H9 (cell line): ENCODE results near the gene TAF4. TPM values are rescaled to one million over a fixed set of nuclear protein-coding genes. Genes with fewer than 3 reads are reported as not detected.

Source experiments
- DNase-seq: peaks from one replicate; pipeline ENCODE4 v3.0.0-alpha.2; 2017
- H2AFZ ChIP-seq: one replicate; pipeline ENCODE4 v1.6.1; 2013; ENCODE audit warnings: mild to moderate bottlenecking, low read length, control low read depth, moderate library complexity
- H2AK5ac ChIP-seq: 2 replicates; pipeline ENCODE4 v1.6.1; 2013; ENCODE audit warnings: low read length, control low read depth, mixed read lengths; ENCODE audit not compliant: insufficient read length
- H2BK120ac ChIP-seq: one replicate; pipeline ENCODE4 v1.6.1; 2013; ENCODE audit warnings: low read depth, mild to moderate bottlenecking, low read length, control low read depth, inconsistent platforms; ENCODE audit not compliant: poor library complexity, severe bottlenecking
- H2BK12ac ChIP-seq: 2 replicates; pipeline ENCODE4 v1.6.1; 2013; ENCODE audit warnings: low read length, control low read depth, mixed read lengths, low read depth; ENCODE audit not compliant: insufficient read length
- H2BK15ac ChIP-seq: 2 replicates; pipeline ENCODE4 v1.6.1; 2013; ENCODE audit warnings: low read depth, low read length, control low read depth
- H2BK20ac ChIP-seq: one replicate; pipeline ENCODE4 v1.6.1; 2013; ENCODE audit warnings: low read depth, mild to moderate bottlenecking, low read length, control low read depth, inconsistent platforms; ENCODE audit not compliant: poor library complexity, severe bottlenecking
- H2BK5ac ChIP-seq: 2 replicates; pipeline ENCODE4 v1.6.1; 2013; ENCODE audit warnings: low read length, control low read depth, mixed read lengths; ENCODE audit not compliant: insufficient read length
- H3K14ac ChIP-seq: 2 replicates; pipeline ENCODE4 v1.6.1; 2013; ENCODE audit warnings: low read length, control low read depth; ENCODE audit not compliant: insufficient read depth
- H3K18ac ChIP-seq: 2 replicates; pipeline ENCODE4 v1.6.1; 2013; ENCODE audit warnings: low read depth, mild to moderate bottlenecking, mixed read lengths, low read length, control low read depth; ENCODE audit not compliant: insufficient read length
- H3K23ac ChIP-seq: 2 replicates; pipeline ENCODE4 v1.6.1; 2013; ENCODE audit warnings: low read length, control low read depth, mixed read lengths, low read depth; ENCODE audit not compliant: insufficient read length
- H3K23me2 ChIP-seq: 2 replicates; pipeline ENCODE4 v1.6.1; 2013; ENCODE audit warnings: low read depth, mild to moderate bottlenecking, mixed read lengths, low read length, control low read depth; ENCODE audit not compliant: insufficient read length, poor library complexity, severe bottlenecking
- H3K27ac ChIP-seq: 2 replicates; pipeline ENCODE4 v1.5.1; 2013; ENCODE audit warnings: low read length, control low read depth, mixed read lengths, low read depth; ENCODE audit not compliant: insufficient read length
- H3K27me3 ChIP-seq: 2 replicates; pipeline ENCODE4 v1.6.1; 2013; ENCODE audit warnings: low read length, control low read depth, inconsistent platforms; ENCODE audit not compliant: insufficient read depth
- H3K4ac ChIP-seq: 2 replicates; pipeline ENCODE4 v1.6.1; 2013; ENCODE audit warnings: low read depth, mild to moderate bottlenecking, control low read depth, inconsistent platforms, low read length, moderate library complexity
- H3K4me1 ChIP-seq: 2 replicates; pipeline ENCODE4 v1.6.1; 2013; ENCODE audit warnings: low read length, control low read depth, inconsistent platforms; ENCODE audit not compliant: insufficient read depth
- H3K4me2 ChIP-seq: 2 replicates; pipeline ENCODE4 v1.6.1; 2013; ENCODE audit warnings: low read length, control low read depth, mixed read lengths; ENCODE audit not compliant: insufficient read length, insufficient read depth
- H3K56ac ChIP-seq: 2 replicates; pipeline ENCODE4 v1.6.1; 2013; ENCODE audit warnings: low read depth, mild to moderate bottlenecking, mixed read lengths, low read length, control low read depth; ENCODE audit not compliant: insufficient read length
- H3K79me1 ChIP-seq: 2 replicates; pipeline ENCODE4 v1.6.1; 2013; ENCODE audit warnings: low read depth, mild to moderate bottlenecking, moderate library complexity, low read length, control low read depth, inconsistent platforms; ENCODE audit not compliant: insufficient read depth, poor library complexity, severe bottlenecking
- H3K79me2 ChIP-seq: 2 replicates; pipeline ENCODE4 v1.6.1; 2013; ENCODE audit warnings: low read length, control low read depth, inconsistent platforms; ENCODE audit not compliant: insufficient read depth
- H3K9ac ChIP-seq: 2 replicates; pipeline ENCODE4 v1.6.1; 2013; ENCODE audit warnings: low read length, control low read depth, mixed read lengths; ENCODE audit not compliant: insufficient read length; ENCODE audit errors: extremely low read depth
- H3K9me3 ChIP-seq: one replicate; pipeline ENCODE4 v1.6.1; 2013; ENCODE audit warnings: low read depth, low read length, inconsistent platforms; ENCODE audit not compliant: control insufficient read depth
- H3T11ph ChIP-seq: one replicate; pipeline ENCODE4 v1.6.1; 2013; ENCODE audit warnings: mild to moderate bottlenecking, low read length, control low read depth, inconsistent platforms
- H4K20me1 ChIP-seq: one replicate; pipeline ENCODE4 v1.6.1; 2013; ENCODE audit not compliant: control insufficient read depth, insufficient read length, insufficient read depth
- H4K5ac ChIP-seq: 2 replicates; pipeline ENCODE4 v1.6.1; 2013; ENCODE audit warnings: low read depth, mild to moderate bottlenecking, mixed read lengths, low read length, control low read depth; ENCODE audit not compliant: insufficient read length
- H4K8ac ChIP-seq: replicated peaks from 2 replicates; pipeline ENCODE4 v1.6.1; 2013; ENCODE audit warnings: low read length, control low read depth, mixed read lengths, low read depth; ENCODE audit not compliant: insufficient read length
- H4K91ac ChIP-seq: 2 replicates; pipeline ENCODE4 v1.6.1; 2013; ENCODE audit warnings: low read depth, mild to moderate bottlenecking, moderate library complexity, mixed read lengths, low read length, control low read depth; ENCODE audit not compliant: insufficient read length
- H3K27ac Mint-ChIP-seq, 3 experiments: 2 replicates in 2 of 3; 3 replicates in 1 of 3; pipeline ENCODE4 v1.8.0; 2020 to 2021; ENCODE audit warnings: mixed read lengths in 3 of 3, mild to moderate bottlenecking in 1 of 3, moderate library complexity in 1 of 3
- H3K27me3 Mint-ChIP-seq: 2 replicates; pipeline ENCODE4 v1.8.0; 2021; ENCODE audit warnings: low read depth, mild to moderate bottlenecking, moderate library complexity, mixed read lengths
- H3K36me3 Mint-ChIP-seq, 3 experiments: 2 replicates in 2 of 3; 3 replicates in 1 of 3; pipeline ENCODE4 v1.8.0; 2020 to 2021; ENCODE audit warnings: low read depth in 3 of 3, mixed read lengths in 3 of 3; ENCODE audit not compliant: insufficient read depth in 1 of 3
- H3K4me1 Mint-ChIP-seq, 2 experiments: 2 replicates each; pipeline ENCODE4 v1.8.0; 2020; ENCODE audit warnings: mixed read lengths in 2 of 2
- H3K4me3 Mint-ChIP-seq, 2 experiments: 2 replicates in 1 of 2; 3 replicates in 1 of 2; pipeline ENCODE4 v1.8.0; 2020 to 2021; ENCODE audit warnings: mild to moderate bottlenecking in 2 of 2, mixed read lengths in 2 of 2, moderate library complexity in 1 of 2
- H3K9me3 Mint-ChIP-seq, 2 experiments: 2 replicates in 1 of 2; 3 replicates in 1 of 2; pipeline ENCODE4 v1.8.0; 2020; ENCODE audit warnings: mild to moderate bottlenecking in 2 of 2, mixed read lengths in 2 of 2, moderate library complexity in 1 of 2
- CTCF ChIP-seq: fragments of 200-600 bp; sonication (generic); conservative IDR thresholded peaks from 3 replicates; pipeline ENCODE4 v1.8.0; 2021; ENCODE audit warnings: antibody characterized with exemption, mild to moderate bottlenecking
- WGBS: extraction: QIAGEN DNeasy Blood & Tissue Kit; methylation state at CpG from one replicate; pipeline ENCODE4 v1.1.7; 2013; ENCODE audit warnings: missing lambda C conversion rate, low lambda C conversion rate, mixed read lengths; ENCODE audit not compliant: insufficient read length; ENCODE audit errors: extremely low coverage; 5-methylcytosine and 5-hydroxymethylcytosine counted together
- total RNA-seq: library from RNA; stranded (reverse); gene quantifications from 2 replicates; pipeline ENCODE4 v1.2.1, GENCODE V29; 2021

The TAF4 gene
- total RNA-seq, 1 experiment from 2014 or later = 30.8 TPM

DNA sequence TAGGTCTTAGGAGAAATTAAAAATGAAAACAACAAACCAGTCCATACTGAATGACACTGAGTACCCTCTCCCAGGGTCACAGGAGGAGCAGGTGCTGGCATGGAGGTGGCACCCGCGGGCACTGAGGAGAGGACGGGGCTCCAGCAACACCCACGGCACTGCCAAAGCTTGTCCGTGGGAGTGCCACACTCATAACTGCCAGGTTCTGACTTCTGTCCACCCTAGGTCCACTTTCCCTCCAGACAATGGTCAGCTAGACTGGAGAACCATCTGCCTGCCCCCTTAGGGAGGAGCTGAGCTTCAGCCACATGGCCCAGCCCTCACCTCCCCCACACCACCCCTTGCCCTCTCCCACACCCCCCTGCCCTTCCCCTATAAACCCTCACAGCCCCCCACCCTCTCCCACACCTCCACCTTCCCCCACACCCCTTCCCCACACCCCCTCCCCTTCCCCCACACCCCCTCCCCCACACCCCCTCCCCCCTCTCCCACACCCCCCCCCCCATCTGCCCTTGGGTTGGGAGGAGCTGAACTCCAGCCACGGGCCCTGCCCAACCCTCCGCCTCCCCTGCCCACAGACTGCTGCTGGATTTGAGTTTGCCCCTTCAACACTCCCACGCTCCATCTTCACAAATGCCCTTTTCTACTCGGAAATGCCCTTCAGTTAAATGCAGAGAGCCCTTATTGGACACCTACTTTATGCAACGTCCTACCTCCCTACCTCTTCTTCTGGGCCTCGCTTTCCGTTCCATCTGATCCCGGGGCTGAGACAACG is 129.6 kb downstream of the TAF4 start:
- H3K23ac ChIP-seq = no peak overlapping the region
- no peak overlapping the region for H4K91ac ChIP-seq
- H2BK20ac ChIP-seq = no peak overlapping the region
- H3K79me1 ChIP-seq = no peaks in the 10 kb centered on the region
- H3K36me3 Mint-ChIP-seq = peaks cover 0 to 3% (median 0%) of the 10 kb centered on the region in 3 experiments; a peak in 2 of 7 replicates
- no peak overlapping the region for H3T11ph ChIP-seq
- H2BK15ac ChIP-seq = no peak overlapping the region
- no peaks in the 10 kb centered on the region for H3K9me3 ChIP-seq
- H3K4me3 Mint-ChIP-seq = no peak overlapping the region
- H3K27me3 Mint-ChIP-seq = no peaks in the 10 kb centered on the region; the same call in none of the 2 replicates
- no peak overlapping the region for H2BK120ac ChIP-seq
- H3K27ac ChIP-seq = no peak overlapping the region
- no peak for TF ChIP-seq CTCF
- H3K4me2 ChIP-seq = no peak overlapping the region
- H3K27me3 ChIP-seq = no peaks in the 10 kb centered on the region
- peaks cover 13 to 33% of the 10 kb centered on the region in 2 experiments for H3K4me1 Mint-ChIP-seq
- H4K20me1 ChIP-seq = no peaks in the 10 kb centered on the region
- no peak overlapping the region for H2BK12ac ChIP-seq
- no peak overlapping the region for H3K4ac ChIP-seq
- no peak overlapping the region for H3K18ac ChIP-seq
- no CpG with 5 or more reads among the region's 14 CpGs for WGBS
- no peak overlapping the region for H2AK5ac ChIP-seq
- no peak overlapping the region for H2BK5ac ChIP-seq
- peak overlapping the region in 1 of 3 experiments; percentile 59; a peak in 1 of 7 replicates for H3K27ac Mint-ChIP-seq
- no peak overlapping the region for H4K8ac ChIP-seq
- no peaks in the 10 kb centered on the region for H3K9me3 Mint-ChIP-seq
- DNase-seq = no peak
- H4K5ac ChIP-seq = no peak overlapping the region
- H3K14ac ChIP-seq = no peak overlapping the region; the same call in 1 of the 2 replicates
- no peaks in the 10 kb centered on the region for H3K79me2 ChIP-seq
- H3K56ac ChIP-seq = no peak overlapping the region
- H3K4me1 ChIP-seq = no peaks in the 10 kb centered on the region
- no peaks in the 10 kb centered on the region for H3K23me2 ChIP-seq
- no peak overlapping the region for H2AFZ ChIP-seq
- H3K9ac ChIP-seq = no peak overlapping the region
